Gastroesophageal sphincter (tissue), 4 donors: ENCODE data around the gene XRRA1. TPM values are rescaled to one million over a fixed set of nuclear protein-coding genes. Genes with fewer than 3 reads are reported as not detected.

Experiments used
- ATAC-seq: fragments of 150-250 bp; one replicate; pipeline ENCODE4 v1.9.1; 2016; ENCODE audit warnings: mild to moderate bottlenecking, moderate library complexity
- H3K27ac ChIP-seq, 4 donors: fragments of 200-600 bp; sonication (generic) in 3 of 4; 1 replicate in 3 of 4; 2 replicates in 1 of 4; pipeline ENCODE4 v1.5.1; 2016 to 2019
- H3K27me3 ChIP-seq: fragments of 200-600 bp; sonication (generic); one replicate; pipeline ENCODE4 v1.5.1; 2019
- H3K36me3 ChIP-seq, 2 donors: fragments of 200-600 bp; sonication (generic); one replicate each; pipeline ENCODE4 v1.5.1; 2019; ENCODE audit warnings: control low read depth in 1 of 2
- H3K4me1 ChIP-seq, 3 donors: fragments of 200-600 bp; sonication (generic); 1 replicate in 2 of 3; 2 replicates in 1 of 3; pipeline ENCODE4 v1.5.1; 2016 to 2019; ENCODE audit warnings: control low read depth in 2 of 3
- H3K4me3 ChIP-seq, 2 donors: fragments of 200-600 bp; sonication (generic); one replicate each; pipeline ENCODE4 v1.5.1; 2019; ENCODE audit warnings: mild to moderate bottlenecking in 1 of 2, moderate library complexity in 1 of 2
- H3K9me3 ChIP-seq, 3 donors: fragments of 200-600 bp; sonication (generic); one replicate each; pipeline ENCODE4 v1.5.1; 2017 to 2019; ENCODE audit warnings: control low read depth in 2 of 3
- EP300 ChIP-seq: sonication (generic); formaldehyde crosslinking; IDR thresholded peaks from one replicate; pipeline ENCODE4 v1.6.1; 2017; ENCODE audit warnings: antibody characterized with exemption, mild to moderate bottlenecking
- POLR2A ChIP-seq, 2 donors: fragments of 450-650 bp; IDR thresholded peaks; one replicate each; pipeline ENCODE4 v1.6.1; 2017; ENCODE audit warnings: antibody characterized with exemption in 2 of 2, mild to moderate bottlenecking in 2 of 2, moderate library complexity in 1 of 2
- POLR2AphosphoS5 ChIP-seq: sonication (generic); formaldehyde crosslinking; IDR thresholded peaks from one replicate; pipeline ENCODE4 v1.6.1; 2017; ENCODE audit warnings: antibody characterized with exemption
- WGBS, 2 donors: methylation state at CpG; one replicate each; pipeline ENCODE4 v1.1.5; 2018; ENCODE audit warnings: low coverage in 1 of 2; 5-methylcytosine and 5-hydroxymethylcytosine counted together
- total RNA-seq, 4 donors: library from RNA; depleted of rRNA; stranded (reverse); fragments of >200 nt; gene quantifications; one replicate each; pipeline ENCODE4 v1.1.0, GENCODE V29; 2016
- TF ChIP-seq, protein P1 (sequence below), 4 experiments: fragments of 200-600 bp in 2 of 4; fragments of 450-650 bp in 2 of 4; sonication (generic) in 1 of 4; IDR thresholded peaks; one replicate each; pipeline ENCODE4 v1.5.1; 2017 to 2019; ENCODE audit warnings: antibody characterized with exemption in 4 of 4, mild to moderate bottlenecking in 2 of 4, moderate library complexity in 2 of 4

XRRA1 gene
- total RNA-seq, 4 donors from 2014 or later = 9.6 to 33.0 (median 12.6) TPM

DNA sequence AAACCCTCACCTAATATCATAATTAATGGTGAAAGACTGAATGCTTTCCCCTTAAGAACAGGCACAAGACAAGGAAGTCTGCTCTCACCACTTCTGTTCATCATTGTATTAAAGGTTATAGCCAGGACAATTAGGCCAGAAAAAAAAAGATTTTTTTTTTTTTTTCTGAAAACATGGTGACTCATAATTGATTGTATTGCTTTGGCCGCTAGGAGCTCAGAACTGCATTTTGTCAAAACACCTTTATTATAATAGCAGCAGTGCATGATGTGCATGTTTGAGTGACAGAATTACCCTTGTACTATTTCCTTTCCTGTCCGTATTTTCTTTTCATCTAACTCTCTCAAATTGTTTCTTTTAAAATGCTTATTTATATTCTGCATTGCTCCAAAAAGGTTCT lies 102.1 kb downstream of the XRRA1 start:
- WGBS, 2 donors = 85 to 88% methylated on average over 2 of the region's 2 CpGs

GRCh38 chr11:74845978-74846517 lies 102.8 kb downstream of the XRRA1 start:
- ATAC-seq = no peak
- Histone ChIP-seq H3K27ac (no peak overlapping the region), H3K27me3 (no peaks in the 10 kb centered on the region), H3K36me3 (peaks cover 4 to 90% of the 10 kb centered on the region in 2 donors), H3K4me3 (no peak overlapping the region), H3K9me3 (no peaks in the 10 kb centered on the region), H3K4me1 (no peaks in the 10 kb centered on the region)
- TF ChIP-seq POLR2A (IDR thresholded peaks at IDR 0.05) (no peak), EP300 (no peak), POLR2AphosphoS5 (no peak)
- TF ChIP-seq, protein P1, sequence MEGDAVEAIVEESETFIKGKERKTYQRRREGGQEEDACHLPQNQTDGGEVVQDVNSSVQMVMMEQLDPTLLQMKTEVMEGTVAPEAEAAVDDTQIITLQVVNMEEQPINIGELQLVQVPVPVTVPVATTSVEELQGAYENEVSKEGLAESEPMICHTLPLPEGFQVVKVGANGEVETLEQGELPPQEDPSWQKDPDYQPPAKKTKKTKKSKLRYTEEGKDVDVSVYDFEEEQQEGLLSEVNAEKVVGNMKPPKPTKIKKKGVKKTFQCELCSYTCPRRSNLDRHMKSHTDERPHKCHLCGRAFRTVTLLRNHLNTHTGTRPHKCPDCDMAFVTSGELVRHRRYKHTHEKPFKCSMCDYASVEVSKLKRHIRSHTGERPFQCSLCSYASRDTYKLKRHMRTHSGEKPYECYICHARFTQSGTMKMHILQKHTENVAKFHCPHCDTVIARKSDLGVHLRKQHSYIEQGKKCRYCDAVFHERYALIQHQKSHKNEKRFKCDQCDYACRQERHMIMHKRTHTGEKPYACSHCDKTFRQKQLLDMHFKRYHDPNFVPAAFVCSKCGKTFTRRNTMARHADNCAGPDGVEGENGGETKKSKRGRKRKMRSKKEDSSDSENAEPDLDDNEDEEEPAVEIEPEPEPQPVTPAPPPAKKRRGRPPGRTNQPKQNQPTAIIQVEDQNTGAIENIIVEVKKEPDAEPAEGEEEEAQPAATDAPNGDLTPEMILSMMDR (IDR thresholded peaks at IDR 0.05) = no peak
- 84 to 94% methylated on average over 2 to 4 of the region's 5 CpGs for WGBS, 2 donors

More for the DNA sequence above, 102.1 kb downstream of the XRRA1 start:
- H3K36me3 ChIP-seq = peaks cover 4 to 92% of the 10 kb centered on the region in 2 donors
- H3K27ac ChIP-seq = no peak overlapping the region
- no peak for ATAC-seq
- no peaks in the 10 kb centered on the region for H3K4me1 ChIP-seq
- H3K4me3 ChIP-seq = no peak overlapping the region
- TF ChIP-seq EP300 = no peak
- no peak for TF ChIP-seq POLR2AphosphoS5
- no peak for TF ChIP-seq POLR2A (IDR thresholded peaks at IDR 0.05)
- TF ChIP-seq, protein P1 (IDR thresholded peaks at IDR 0.05) = no peak
- no peaks in the 10 kb centered on the region for H3K27me3 ChIP-seq
- no peaks in the 10 kb centered on the region for H3K9me3 ChIP-seq

DNA sequence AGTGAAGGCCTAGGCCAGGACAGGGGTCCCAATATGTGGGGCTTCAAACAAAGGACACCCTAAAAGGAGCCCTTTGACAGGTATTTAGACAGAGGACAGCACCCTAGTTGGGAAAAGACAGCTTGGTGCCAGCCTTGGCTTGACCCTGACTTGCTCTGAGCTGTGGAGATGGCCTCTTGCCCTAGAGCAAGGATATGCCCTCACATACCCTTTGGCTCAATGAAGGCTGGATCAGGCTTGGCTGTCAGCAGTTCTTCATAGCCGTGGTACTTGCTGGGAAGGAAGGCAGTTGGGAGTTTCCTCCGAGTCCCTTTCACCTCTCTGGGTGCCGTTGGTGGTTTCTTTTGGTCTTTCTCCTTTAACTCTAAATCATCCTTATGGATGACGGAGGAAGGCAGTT lies 104.0 kb downstream of the XRRA1 start:
- Histone ChIP-seq H3K36me3 (peaks cover 4 to 78% of the 10 kb centered on the region in 2 donors), H3K4me3 (no peak overlapping the region), H3K27me3 (no peaks in the 10 kb centered on the region), H3K27ac (no peak overlapping the region), H3K9me3 (no peaks in the 10 kb centered on the region), H3K4me1 (peaks cover 0 to 6% (median 0%) of the 10 kb centered on the region in 3 donors)
- WGBS, 2 donors = 83 to 93% methylated on average over 2 to 3 of the region's 4 CpGs
- TF ChIP-seq POLR2A (IDR thresholded peaks at IDR 0.05) (no peak), EP300 (no peak), POLR2AphosphoS5 (no peak)
- TF ChIP-seq, protein P1 (IDR thresholded peaks at IDR 0.05) = no peak
- no peak for ATAC-seq

- 97 to 100% methylated on average over 1 to 3 of the region's 3 CpGs for WGBS, 2 donors
- H3K27me3 ChIP-seq = no peaks in the 10 kb centered on the region
- H3K36me3 ChIP-seq = peaks cover 4 to 76% of the 10 kb centered on the region in 2 donors
- no peak for ATAC-seq
- TF ChIP-seq EP300 (no peak), POLR2A (IDR thresholded peaks at IDR 0.05) (no peak), POLR2AphosphoS5 (no peak)
- TF ChIP-seq, protein P1 (IDR thresholded peaks at IDR 0.05) = no peak
- H3K4me3 ChIP-seq = no peak overlapping the region
- peaks cover 0 to 11% (median 0%) of the 10 kb centered on the region in 3 donors for H3K4me1 ChIP-seq
- H3K27ac ChIP-seq = no peak overlapping the region
- no peaks in the 10 kb centered on the region for H3K9me3 ChIP-seq
These were observed 104.8 kb downstream of the XRRA1 start for GRCh38 chr11:74844072-74844471.

DNA sequence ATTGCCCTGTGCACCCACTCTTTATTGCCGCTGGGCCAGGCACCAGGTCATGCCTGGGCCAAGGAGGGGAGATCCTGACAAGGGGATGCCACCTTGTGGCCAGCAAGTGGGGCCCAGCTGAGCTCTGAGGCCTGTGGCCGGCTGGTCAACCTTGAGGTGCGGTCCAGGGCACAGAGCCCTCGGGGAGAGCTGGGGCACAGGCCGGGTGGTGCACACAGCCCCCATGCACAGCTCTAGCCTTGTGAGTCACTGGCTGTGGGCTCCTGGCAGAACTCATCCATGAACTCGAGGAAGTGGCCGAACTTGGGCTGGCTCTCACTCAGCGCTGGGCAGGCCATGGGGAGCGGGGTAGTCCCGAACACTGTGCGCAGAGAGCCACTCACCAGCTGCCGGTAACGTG lies 105.9 kb downstream of the XRRA1 start:
- H3K9me3 ChIP-seq = no peaks in the 10 kb centered on the region
- no CpG with 5 or more reads among the region's 13 CpGs for WGBS, 2 donors

More for the DNA sequence above, 105.9 kb downstream of the XRRA1 start:
- TF ChIP-seq POLR2A (IDR thresholded peaks at IDR 0.05) = no peak
- TF ChIP-seq POLR2AphosphoS5 = no peak
- no peak for TF ChIP-seq EP300
- TF ChIP-seq, protein P1 (IDR thresholded peaks at IDR 0.05) = no peak
- H3K27ac ChIP-seq = no peak overlapping the region
- H3K4me1 ChIP-seq = peaks cover 0 to 11% (median 0%) of the 10 kb centered on the region in 3 donors
- no peak overlapping the region for H3K4me3 ChIP-seq
- ATAC-seq = no peak
- H3K36me3 ChIP-seq = peaks cover 4 to 74% of the 10 kb centered on the region in 2 donors
- H3K27me3 ChIP-seq = no peaks in the 10 kb centered on the region
